NT2/D1 (cell line): ENCODE results near the gene OR2V1.

Experiments
- SUZ12 ChIP-seq: IDR thresholded peaks from 2 replicates; pipeline ENCODE4 v1.6.1; 2011; ENCODE audit not compliant: insufficient read length, insufficient read depth; ENCODE audit errors: extremely low read depth
- YY1 ChIP-seq: IDR thresholded peaks from 2 replicates; pipeline ENCODE4 v1.6.1; 2011; ENCODE audit not compliant: insufficient read length, insufficient read depth
- ZNF274 ChIP-seq: IDR thresholded peaks from 2 replicates; pipeline ENCODE4 v1.6.1; 2011; ENCODE audit warnings: mild to moderate bottlenecking, low read depth, low read length

- no peak for TF ChIP-seq YY1
- no peak for TF ChIP-seq ZNF274
- TF ChIP-seq SUZ12: no peak
These were observed 25.5 kb downstream of the OR2V1 start for GRCh38 chr5:181105391-181106025.
